ENCODE data around the gene VIL1.

The VIL1 gene

DNA sequence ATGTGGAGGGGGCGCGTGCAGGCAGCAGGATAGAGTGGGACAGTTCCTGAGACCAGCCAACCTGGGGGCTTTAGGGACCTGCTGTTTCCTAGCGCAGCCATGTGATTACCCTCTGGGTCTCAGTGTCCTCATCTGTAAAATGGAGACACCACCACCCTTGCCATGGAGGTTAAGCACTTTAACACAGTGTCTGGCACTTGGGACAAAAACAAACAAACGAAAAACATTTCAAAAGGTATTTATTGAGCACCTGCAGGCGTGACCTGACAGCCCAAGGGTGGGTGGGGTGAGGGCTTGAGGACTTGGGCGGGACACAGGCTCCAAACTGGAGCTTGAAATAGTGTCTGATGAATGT lies 23.9 kb upstream of the VIL1 start:
- DNase-seq (ENCODE audit: low read depth in 2 of 2) = no peak

DNA sequence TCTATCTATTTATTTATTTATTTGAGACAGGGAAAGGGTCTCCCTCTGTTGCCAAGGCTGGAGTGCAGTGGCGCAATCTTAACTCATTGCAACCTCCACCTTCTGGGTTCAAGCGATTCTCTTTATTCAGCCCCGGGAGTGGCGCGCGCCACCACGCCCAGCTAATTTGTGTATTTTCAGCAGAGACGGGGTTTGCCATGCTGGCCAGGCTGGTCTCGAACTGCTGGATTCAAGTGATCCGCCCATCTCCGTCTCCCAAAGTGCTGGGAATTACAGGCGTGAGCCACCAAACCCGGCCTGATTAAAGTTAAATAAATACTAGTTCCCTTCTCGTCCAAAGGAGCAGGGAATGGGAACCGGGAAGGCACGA lies 23.5 kb upstream of the VIL1 start:
- no peak for DNase-seq (ENCODE audit: low read depth in 2 of 2)

DNA sequence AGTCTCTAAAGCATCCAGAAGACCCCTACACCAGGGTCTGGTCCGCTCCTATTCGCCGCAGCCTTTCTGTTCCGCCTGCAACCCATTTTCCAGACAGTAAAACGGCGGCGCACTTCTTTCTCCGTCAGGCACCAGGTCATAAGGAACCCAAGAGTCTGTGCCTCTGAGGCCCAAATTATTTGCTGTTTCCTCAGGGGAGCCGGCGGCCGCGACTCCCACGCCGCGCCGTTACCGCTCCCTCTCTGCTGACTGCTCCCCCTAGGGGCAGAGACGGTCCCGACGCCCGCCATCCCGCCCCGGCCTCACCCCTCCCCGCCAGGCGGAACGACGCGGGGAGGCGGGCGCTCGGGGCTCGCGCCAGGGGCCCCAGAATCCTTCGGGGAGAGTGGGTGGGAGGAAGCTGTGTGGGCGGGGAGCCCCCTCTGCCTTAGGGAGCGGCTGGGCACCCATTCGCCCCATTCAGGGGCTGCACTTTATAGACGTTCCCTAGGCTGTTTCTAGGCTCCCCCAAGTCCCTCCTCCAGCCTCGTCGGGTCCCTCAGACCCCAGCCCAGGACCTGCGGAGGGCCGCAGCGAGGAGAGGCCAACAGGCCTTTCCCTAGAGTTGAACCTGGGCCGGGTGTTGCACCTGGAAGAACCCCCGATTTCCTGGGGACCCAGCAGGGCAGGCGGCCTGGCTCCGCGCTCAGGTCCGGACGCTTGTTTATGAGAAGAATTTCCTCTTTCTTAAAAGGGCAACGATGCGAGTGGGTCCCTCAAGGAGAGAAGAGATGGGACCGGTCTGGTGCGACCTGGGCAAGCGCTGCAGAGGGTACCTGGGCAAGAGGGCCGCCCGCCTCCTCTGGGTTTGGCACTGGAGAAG lies 22.9 kb upstream of the VIL1 start:
- DNase-seq (ENCODE audit: low read depth in 2 of 2) = peak; percentile 85 to 87

DNA sequence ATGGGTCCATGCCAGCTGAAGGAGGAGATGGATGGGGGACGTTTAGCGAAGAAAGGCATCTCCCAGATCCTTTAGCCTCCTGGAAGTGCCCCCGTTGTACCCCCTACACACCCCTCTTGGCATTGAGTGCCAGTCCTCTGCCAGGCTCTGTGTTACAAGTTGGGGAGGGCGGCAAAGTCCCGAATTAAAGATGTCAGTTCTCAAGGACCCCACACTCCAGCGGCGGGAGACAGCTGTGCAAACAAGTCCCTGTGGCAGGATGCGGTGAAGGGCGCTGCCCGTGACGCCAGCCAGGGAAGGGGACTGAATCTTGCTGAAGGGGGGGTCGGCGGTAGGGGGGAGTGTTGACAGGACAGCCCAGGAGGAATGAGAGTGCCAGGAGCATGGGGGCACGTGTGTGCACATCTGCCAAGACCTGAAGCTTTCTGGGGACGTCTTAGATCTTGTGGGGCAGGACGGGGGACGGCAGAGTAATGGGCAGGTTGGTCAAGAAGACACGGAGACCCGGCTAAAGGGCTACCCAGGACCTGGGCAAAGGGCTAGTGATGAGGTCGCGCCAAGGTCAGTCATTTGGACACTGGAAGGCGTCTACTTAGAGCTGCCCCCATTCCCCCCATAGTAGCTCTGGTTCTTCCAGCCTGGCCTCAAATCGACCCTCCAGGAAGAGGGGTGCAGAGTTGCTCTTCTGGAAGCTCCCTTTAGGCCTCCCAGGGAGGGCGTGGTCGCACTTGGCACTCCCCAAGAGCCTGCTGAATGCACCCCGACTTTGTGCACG lies 22.0 kb upstream of the VIL1 start:
- peak in 1 of 2 experiments; percentile 32 for DNase-seq (ENCODE audit: low read depth in 2 of 2)

DNA sequence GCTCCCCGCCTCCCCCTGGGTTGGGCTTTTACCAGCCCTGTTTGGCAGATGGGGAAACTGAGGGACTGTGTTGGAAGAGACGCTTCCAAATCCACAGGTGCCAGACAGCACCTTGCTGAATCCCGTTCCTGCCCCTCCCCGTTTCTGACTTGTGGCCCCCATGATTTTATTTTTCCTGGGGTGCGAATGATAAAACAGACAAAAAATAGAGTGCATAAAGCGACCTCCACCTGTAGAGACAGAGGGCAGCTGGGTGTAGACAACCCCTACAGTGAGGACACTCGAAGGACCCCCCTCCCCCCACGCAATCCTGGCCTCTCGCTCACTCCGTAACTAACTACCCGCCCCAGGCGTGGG lies 21.5 kb upstream of the VIL1 start:
- DNase-seq (ENCODE audit: low read depth in 2 of 2) = no peak

DNA sequence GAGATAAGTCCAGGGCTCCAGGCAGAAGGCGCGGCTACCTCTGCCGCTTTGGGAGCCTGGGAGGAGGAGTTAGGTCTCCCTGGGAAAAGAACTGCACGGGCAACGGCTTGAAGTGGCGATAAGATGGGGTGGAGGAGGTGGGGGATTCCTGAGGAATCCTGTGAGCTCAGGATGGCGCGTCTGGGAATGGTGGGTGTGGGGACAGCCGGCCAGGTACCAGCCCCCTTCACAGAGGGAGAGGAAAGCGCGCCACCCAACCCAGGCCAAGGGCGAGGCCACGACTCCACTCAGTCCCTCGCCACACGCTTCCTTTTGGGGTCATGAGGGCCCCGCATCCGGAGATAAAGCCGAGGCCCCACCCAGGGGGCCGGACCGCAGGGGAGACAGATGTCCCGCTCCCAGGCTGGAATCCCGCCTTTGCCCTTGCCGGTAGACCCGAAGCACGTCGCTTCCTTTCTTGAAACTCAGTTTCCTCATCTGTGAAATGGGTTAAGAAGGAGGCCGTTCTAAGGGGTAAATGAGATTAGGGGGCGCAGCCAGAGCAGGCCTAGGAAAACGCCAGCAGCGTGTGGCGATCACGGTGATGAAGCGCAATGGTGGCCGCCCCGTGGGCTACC lies 21.0 kb upstream of the VIL1 start:
- DNase-seq (ENCODE audit: low read depth in 2 of 2) = peak in 1 of 2 experiments; percentile 32

DNA sequence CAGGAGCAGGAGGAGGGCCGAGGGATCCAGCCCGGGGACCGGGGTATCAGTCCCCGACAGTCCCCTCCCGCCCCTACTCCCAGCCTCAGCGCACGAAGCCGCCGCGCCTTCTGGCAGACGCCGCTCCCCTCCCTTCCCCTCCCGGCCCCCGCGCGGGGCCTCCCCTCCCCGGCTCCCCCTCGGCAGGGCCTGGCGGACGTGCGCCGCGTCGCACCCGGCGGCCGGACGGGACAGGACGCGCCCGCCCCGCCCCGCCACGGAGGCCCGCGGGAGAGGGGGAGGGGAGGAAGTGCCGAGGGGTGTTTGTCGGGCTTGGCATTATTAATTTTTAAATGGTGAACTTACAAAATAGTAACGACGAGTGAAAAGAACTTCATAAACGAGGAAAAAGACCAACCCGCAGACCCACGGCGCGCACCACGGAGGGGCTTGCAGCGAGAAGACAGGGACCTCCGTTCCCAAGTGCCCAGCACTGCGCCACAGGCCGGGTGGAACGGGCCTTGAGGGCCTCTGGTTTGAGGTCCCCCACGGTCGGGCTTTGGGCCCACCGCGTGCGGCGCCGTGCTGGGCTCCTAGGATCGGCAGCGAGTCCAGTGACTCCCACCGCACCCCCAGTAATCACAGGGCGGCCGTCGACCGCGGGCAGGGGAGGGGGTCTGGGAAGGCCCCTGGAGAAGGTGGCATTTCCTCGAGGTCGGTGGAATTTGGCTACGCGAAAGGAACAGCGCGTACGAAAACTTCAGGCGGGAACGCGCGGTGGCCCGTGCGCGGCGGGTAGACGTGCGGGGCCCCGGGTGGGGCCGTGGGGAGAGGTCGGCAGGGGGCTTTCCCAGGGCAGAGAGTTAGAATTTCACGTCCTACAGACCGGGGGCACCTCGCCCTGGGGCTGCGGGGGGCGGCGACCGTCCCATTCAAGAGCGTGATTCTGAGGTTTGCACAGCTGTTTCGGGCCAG lies 20.2 kb upstream of the VIL1 start:
- DNase-seq (ENCODE audit: low read depth in 2 of 2) = peak in 1 of 2 experiments; percentile 30

DNA sequence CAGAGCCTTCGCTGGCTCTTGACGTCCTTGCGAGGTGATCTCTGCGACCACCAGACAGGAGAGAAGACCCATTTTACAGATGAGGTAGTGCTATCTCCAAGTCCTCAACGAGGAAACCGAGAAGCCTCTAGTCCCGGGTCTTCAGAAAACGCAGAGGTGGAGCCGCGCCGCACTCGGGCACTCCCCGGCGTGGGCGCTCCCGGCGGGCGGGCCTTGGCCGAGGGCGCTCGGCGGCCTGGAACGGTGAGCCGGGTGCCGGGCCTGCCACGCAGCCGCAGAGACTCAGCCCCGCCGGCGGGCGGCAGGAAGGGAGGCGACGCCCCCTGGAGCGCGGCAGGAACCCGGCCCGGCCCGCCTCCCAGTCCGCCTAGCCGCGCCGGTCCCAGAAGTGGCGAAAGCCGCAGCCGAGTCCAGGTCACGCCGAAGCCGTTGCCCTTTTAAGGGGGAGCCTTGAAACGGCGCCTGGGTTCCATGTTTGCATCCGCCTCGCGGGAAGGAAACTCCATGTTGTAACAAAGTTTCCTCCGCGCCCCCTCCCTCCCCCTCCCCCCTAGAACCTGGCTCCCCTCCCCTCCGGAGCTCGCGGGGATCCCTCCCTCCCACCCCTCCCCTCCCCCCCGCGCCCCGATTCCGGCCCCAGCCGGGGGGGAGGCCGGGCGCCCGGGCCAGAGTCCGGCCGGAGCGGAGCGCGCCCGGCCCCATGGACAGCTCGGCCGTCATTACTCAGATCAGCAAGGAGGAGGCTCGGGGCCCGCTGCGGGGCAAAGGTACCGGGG lies 19.3 kb upstream of the VIL1 start, which contains the start of gene CTDSP1:
Gene CTDSP1, plus strand, starts transcription at position 478 of the 776 bp plus-strand sequence. Its CDS starts 223 bp downstream, at position 701.
- DNase-seq (ENCODE audit: low read depth in 2 of 2) = peak; percentile 85 to 86

DNA sequence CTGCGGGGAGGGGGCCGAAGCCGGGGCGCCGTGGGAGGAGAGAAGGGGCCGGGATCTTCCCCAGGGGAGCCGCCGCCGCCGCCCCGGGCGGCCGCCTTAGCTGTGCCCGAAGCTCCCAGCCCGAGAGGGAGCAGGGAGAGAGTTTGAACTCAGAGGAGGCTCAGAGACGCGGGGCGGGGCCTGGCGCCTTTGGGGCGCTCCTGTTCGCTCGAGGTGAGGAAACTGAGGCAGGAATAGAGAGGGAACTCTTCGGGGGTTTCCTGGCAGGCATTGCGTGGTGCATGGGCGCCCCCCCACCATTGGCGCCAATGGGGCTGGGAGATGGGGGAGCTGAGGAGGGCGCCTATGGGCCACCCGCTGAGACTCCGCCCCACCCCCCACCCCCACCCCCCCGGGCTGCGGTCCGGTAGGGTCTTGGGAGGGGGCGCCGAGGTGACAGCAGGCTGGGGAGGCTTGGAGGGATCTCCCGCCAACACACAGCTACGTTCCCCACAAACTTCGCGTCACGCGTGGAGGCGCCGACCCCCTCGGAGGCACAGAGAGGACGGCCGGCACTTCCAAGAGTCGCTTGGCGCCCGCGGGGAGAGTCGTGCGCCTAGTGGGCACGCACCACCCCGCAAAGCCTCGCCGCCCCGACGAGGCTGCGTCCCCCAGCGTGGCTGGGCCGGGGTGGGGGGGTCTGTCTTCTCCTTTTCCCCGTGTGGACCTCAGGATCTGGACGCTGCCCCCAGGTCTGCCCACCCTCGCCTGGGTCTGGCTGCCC lies 18.6 kb upstream of the VIL1 start:
- DNase-seq (ENCODE audit: low read depth in 2 of 2) = peak in 1 of 2 experiments; percentile 17

DNA sequence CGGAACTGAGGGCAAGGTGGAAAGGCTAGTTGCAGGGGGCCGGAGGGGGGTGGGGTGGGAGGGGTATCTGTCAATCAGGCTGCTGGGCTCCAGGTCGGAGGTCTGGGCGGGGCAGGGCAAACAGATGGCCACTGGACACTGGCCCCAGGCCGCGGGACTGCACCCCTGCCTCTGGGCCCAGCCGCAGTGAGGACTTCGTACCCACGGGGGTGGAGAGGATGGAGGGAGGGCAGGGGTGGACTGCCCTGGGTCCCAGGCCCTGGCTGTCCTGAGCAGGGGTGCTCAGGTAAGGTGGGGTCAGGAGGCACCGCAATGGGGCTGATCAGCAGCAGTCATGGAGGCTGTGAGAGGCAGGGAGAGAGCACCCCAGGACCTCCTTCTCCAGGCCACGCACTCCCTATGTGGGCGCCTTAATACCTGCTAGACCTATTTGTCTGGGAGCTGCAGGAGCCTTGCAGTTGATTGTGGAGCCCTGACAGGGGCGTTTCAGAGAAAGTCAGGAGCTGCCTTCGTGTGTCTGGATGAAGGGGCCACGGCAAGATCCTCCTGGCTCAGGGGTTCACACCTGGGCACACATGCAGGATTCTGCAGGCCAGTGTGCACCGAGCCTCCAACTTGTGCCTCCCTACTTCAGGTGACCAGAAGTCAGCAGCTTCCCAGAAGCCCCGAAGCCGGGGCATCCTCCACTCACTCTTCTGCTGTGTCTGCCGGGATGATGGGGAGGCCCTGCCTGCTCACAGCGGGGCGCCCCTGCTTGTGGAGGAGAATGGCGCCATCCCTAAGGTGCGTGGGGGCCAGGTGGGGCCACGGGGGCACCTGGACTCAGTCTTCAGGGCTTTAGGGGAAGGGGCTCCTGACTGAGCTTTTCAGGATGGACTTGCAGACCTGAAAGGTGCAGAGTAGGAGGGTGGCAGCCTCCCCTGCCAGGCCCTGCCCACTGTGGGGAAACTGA lies 17.7 kb upstream of the VIL1 start:
- DNase-seq (ENCODE audit: low read depth in 2 of 2) = no peak

DNA sequence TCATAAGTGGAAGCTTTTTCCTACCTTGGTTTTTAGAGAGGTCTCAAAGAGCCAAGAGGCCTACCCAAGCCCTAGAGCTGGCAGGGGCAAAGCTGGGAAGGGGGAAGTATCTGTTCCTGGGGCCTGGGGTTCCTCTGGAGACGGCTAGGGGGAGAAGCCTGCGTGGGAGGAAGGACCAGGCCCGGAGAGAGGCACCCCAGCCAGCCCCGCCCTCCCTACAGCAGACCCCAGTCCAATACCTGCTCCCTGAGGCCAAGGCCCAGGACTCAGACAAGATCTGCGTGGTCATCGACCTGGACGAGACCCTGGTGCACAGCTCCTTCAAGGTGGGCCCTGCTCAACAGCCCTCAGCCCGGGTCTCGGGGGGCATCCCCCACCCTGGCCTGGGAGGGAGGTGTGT lies 17.0 kb upstream of the VIL1 start:
- DNase-seq (ENCODE audit: low read depth in 2 of 2) = no peak

DNA sequence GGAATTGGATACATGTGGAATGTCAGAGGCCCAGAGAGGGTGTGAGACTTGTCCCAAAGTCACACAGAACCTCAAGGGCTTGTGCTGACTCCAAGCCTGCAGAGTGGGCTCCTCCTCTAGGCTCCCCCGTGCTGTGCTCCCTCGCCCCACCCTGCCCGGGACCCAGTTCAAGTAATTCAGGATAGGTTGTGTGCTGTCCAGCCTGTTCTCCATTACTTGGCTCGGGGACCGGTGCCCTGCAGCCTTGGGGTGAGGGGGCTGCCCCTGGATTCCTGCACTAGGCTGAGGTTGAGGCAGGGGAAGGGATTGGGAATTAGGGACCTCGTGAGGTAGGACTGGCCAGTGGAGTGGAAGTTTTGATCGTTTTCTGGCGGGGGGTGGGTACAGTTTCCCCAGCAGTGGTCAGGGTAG lies 16.4 kb upstream of the VIL1 start:
- DNase-seq (ENCODE audit: low read depth in 2 of 2) = no peak

DNA sequence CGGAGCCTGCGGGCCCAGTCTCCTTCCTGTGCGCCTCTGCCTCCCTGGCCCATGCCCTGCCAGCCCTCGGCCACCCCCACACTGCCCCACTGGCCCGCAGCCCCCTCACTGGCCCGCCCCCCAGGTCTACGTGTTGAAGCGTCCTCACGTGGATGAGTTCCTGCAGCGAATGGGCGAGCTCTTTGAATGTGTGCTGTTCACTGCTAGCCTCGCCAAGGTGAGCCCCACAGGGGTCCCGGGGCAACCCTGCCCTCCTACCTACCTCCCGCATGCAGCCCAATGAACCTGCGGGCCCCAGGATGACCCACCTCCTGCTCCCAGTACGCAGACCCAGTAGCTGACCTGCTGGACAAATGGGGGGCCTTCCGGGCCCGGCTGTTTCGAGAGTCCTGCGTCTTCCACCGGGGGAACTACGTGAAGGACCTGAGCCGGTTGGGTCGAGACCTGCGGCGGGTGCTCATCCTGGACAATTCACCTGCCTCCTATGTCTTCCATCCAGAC lies 16.0 kb upstream of the VIL1 start:
- DNase-seq (ENCODE audit: low read depth in 2 of 2) = no peak

DNA sequence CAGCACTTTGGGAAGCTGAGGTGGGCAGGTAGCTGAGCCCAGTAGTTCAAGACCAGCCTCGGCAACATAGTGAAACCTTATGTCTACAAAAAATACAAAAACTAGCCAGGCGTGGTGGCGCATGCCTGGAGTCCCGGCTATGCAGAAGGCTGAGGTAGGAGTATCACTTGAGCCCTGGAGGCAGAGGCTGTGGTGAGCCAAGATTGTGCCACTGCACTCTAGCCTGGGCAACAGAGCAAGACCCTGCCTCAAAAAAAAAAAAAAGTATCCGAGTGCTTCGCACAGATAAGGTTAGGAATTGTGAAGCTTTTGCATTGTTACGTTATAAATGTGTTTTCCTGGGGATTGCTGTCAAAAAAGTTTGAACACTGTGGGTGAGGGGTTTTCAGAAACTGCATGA lies 15.1 kb upstream of the VIL1 start:
- DNase-seq (ENCODE audit: low read depth in 2 of 2) = no peak

DNA sequence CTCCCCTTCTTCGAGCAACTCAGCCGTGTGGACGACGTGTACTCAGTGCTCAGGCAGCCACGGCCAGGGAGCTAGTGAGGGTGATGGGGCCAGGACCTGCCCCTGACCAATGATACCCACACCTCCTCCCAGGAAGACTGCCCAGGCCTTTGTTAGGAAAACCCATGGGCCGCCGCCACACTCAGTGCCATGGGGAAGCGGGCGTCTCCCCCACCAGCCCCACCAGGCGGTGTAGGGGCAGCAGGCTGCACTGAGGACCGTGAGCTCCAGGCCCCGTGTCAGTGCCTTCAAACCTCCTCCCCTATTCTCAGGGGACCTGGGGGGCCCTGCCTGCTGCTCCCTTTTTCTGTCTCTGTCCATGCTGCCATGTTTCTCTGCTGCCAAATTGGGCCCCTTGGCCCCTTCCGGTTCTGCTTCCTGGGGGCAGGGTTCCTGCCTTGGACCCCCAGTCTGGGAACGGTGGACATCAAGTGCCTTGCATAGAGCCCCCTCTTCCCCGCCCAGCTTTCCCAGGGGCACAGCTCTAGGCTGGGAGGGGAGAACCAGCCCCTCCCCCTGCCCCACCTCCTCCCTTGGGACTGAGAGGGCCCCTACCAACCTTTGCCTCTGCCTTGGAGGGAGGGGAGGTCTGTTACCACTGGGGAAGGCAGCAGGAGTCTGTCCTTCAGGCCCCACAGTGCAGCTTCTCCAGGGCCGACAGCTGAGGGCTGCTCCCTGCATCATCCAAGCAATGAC lies 14.4 kb upstream of the VIL1 start:
- no peak for DNase-seq (ENCODE audit: low read depth in 2 of 2)

DNA sequence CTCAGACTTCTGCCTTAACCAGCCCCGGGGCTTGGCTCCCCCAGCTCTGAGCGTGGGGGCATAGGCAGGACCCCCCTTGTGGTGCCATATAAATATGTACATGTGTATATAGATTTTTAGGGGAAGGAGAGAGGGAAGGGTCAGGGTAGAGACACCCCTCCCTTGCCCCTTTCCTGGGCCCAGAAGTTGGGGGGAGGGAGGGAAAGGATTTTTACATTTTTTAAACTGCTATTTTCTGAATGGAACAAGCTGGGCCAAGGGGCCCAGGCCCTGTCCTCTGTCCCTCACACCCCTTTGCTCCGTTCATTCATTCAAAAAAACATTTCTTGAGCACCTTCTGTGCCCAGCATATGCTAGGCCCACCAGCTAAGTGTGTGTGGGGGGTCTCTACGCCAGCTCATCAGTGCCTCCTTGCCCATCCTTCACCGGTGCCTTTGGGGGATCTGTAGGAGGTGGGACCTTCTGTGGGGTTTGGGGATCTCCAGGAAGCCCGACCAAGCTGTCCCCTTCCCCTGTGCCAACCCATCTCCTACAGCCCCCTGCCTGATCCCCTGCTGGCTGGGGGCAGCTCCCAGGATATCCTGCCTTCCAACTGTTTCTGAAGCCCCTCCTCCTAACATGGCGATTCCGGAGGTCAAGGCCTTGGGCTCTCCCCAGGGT lies 13.7 kb upstream of the VIL1 start:
- no peak for DNase-seq (ENCODE audit: low read depth in 2 of 2)

DNA sequence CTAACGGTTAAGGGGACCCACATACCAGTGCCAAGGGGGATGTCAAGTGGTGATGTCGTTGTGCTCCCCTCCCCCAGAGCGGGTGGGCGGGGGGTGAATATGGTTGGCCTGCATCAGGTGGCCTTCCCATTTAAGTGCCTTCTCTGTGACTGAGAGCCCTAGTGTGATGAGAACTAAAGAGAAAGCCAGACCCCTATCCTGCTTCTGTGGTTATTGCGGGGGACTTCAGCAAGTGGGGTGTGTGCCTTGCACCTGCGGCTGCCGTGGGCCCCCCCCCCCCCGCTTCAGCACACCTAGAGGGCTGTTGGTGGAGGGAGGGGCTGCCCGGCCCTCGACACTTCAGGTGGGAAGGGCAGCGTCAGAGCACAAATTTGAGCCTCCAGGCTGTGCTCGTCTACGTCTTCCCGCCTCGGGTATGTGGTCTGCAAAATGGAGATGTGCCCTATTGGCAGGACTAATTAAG lies 13.1 kb upstream of the VIL1 start:
- no peak for DNase-seq (ENCODE audit: low read depth in 2 of 2)
